H7 (cell line): ENCODE data around the gene EN2. TPM values are rescaled to one million over a fixed set of nuclear protein-coding genes. Genes with fewer than 3 reads are reported as not detected.

Experiments used
- DNase-seq: peaks from one replicate; pipeline ENCODE4 v3.0.0; 2012
- H3K27me3 ChIP-seq: 2 replicates; pipeline ENCODE4 v1.6.0; 2011; ENCODE audit warnings: mild to moderate bottlenecking, low read length; ENCODE audit not compliant: control insufficient read depth, insufficient read depth
- H3K36me3 ChIP-seq: replicated peaks from 2 replicates; pipeline ENCODE4 v1.5.1; 2011; ENCODE audit warnings: low read length; ENCODE audit not compliant: control insufficient read depth, insufficient read depth
- H3K4me3 ChIP-seq: 2 replicates; pipeline ENCODE4 v1.5.1; 2011; ENCODE audit warnings: low read depth, mild to moderate bottlenecking, control low read depth, low read length, moderate library complexity; ENCODE audit not compliant: insufficient read depth
- total RNA-seq: library from RNA; depleted of rRNA; stranded (reverse); fragments of >200 nt; shearing (Covaris generic); gene quantifications from 2 replicates; pipeline ENCODE4 v1.2.3, GENCODE V29; 2014

Gene EN2
- total RNA-seq, 1 experiment from 2014 or later, result not detected

GRCh38 chr7:155470686-155471638 is 13.0 kb downstream of the EN2 start:
- peak; percentile 64 for DNase-seq
- peaks cover 100% of the 10 kb centered on the region for H3K27me3 ChIP-seq
- no peak overlapping the region for H3K4me3 ChIP-seq
- H3K36me3 ChIP-seq, result no peaks in the 10 kb centered on the region; the same call in 1 of the 2 replicates

GRCh38 chr7:155471718-155472117 is 13.8 kb downstream of the EN2 start:
- DNase-seq, result peak; percentile 49
- Histone ChIP-seq H3K36me3 (no peaks in the 10 kb centered on the region; the same call in 1 of the 2 replicates), H3K27me3 (peaks cover 98% of the 10 kb centered on the region), H3K4me3 (no peak overlapping the region)

GRCh38 chr7:155477476-155477875 is 19.5 kb downstream of the EN2 start:
- Histone ChIP-seq H3K27me3 (peaks cover 51% of the 10 kb centered on the region), H3K4me3 (no peak overlapping the region), H3K36me3 (no peaks in the 10 kb centered on the region; the same call in 1 of the 2 replicates)
- no peak for DNase-seq

- H3K27me3 ChIP-seq, result peaks cover 27% of the 10 kb centered on the region
- no peaks in the 10 kb centered on the region for H3K36me3 ChIP-seq
- DNase-seq, result no peak
- H3K4me3 ChIP-seq, result no peak overlapping the region
Measured at GRCh38 chr7:155481764-155482163, 23.8 kb downstream of the EN2 start.

GRCh38 chr7:155482511-155483183 is 24.7 kb downstream of the EN2 start:
- Histone ChIP-seq H3K36me3 (no peaks in the 10 kb centered on the region), H3K4me3 (no peak overlapping the region), H3K27me3 (peaks cover 24% of the 10 kb centered on the region)
- DNase-seq, result no peak

- Histone ChIP-seq H3K36me3 (no peaks in the 10 kb centered on the region), H3K27me3 (peaks cover 24% of the 10 kb centered on the region), H3K4me3 (no peak overlapping the region)
- no peak for DNase-seq
Measured at GRCh38 chr7:155483245-155483644, 25.3 kb downstream of the EN2 start.

GRCh38 chr7:155483868-155484325 is 26.0 kb downstream of the EN2 start:
- peaks cover 24% of the 10 kb centered on the region for H3K27me3 ChIP-seq
- H3K36me3 ChIP-seq, result no peaks in the 10 kb centered on the region
- DNase-seq, result no peak
- H3K4me3 ChIP-seq, result no peak overlapping the region

GRCh38 chr7:155484483-155485399 is 26.8 kb downstream of the EN2 start:
- DNase-seq, result no peak
- Histone ChIP-seq H3K4me3 (no peak overlapping the region), H3K36me3 (no peaks in the 10 kb centered on the region), H3K27me3 (peaks cover 31% of the 10 kb centered on the region)

GRCh38 chr7:155486783-155487508 is 29.0 kb downstream of the EN2 start:
- no peak for DNase-seq
- Histone ChIP-seq H3K36me3 (no peaks in the 10 kb centered on the region), H3K4me3 (no peak overlapping the region), H3K27me3 (peaks cover 46% of the 10 kb centered on the region)

- Histone ChIP-seq H3K27me3 (peaks cover 48% of the 10 kb centered on the region), H3K4me3 (no peak overlapping the region), H3K36me3 (no peaks in the 10 kb centered on the region)
- DNase-seq, result no peak
Measured at GRCh38 chr7:155487509-155488482, 29.9 kb downstream of the EN2 start.

- Histone ChIP-seq H3K27me3 (peaks cover 41% of the 10 kb centered on the region), H3K4me3 (no peak overlapping the region), H3K36me3 (no peaks in the 10 kb centered on the region)
- DNase-seq, result no peak
Measured at GRCh38 chr7:155488483-155489127, 30.7 kb downstream of the EN2 start.

- H3K36me3 ChIP-seq, result no peaks in the 10 kb centered on the region
- DNase-seq, result no peak
- no peak overlapping the region for H3K4me3 ChIP-seq
- H3K27me3 ChIP-seq, result peaks cover 36% of the 10 kb centered on the region
Measured at GRCh38 chr7:155489158-155489840, 31.4 kb downstream of the EN2 start.
